ENCODE data around the gene AATF.

The AATF gene

DNA sequence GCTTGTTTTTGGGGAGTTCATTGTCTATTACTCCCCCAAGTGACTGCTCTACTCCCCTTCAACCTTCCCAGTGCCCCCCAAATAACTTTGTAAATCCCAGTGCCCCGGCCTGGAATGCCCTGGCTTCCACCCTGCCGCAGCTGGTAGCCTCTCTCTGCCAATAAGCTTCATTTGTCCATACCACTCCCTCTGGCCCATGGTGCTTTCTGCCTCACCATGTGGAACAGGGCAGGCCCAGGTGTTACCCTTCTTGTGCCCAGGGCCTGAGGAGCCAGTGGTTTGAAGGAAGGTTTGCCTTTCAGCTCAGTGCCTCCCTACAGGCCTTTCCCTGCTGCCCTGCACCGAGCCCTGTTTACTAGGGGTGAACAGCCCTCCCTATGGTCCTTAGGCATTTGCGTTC, 134.2 kb downstream of the AATF start:
- TF ChIP-seq SP1 (IDR thresholded peaks at IDR 0.05) (no peak), ZNF384 (IDR thresholded peaks at IDR 0.05) (no peak), ARNT (IDR thresholded peaks at IDR 0.05) (no peak), TARDBP (IDR thresholded peaks at IDR 0.05) (no peak)
- ChIA-PET CTCF (no interaction called here), POLR2A (no interaction called here)
- DNase-seq (ENCODE audit: extremely low spot score), result no peak

DNA sequence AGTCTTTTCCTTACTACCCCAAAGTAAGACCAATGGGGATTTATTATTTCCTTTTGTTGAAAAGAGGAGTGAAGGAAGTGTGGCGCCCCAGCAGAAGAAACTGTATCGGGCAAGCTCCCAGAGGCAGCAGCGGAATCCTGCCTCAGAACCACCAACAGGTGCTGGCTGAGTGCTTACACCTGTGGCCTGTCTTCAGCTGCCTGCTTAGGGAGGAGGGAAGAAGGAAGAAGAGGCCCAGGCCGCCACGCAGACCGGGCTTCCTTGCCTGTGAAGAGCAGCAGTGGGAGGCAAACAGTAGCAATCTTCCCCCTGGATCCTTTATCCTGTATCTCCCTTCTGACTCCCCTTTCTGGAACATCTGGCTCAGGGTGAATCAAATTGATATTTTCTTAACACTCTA, 134.7 kb downstream of the AATF start:
- ChIA-PET CTCF (no interaction called here), POLR2A (no interaction called here)

DNA sequence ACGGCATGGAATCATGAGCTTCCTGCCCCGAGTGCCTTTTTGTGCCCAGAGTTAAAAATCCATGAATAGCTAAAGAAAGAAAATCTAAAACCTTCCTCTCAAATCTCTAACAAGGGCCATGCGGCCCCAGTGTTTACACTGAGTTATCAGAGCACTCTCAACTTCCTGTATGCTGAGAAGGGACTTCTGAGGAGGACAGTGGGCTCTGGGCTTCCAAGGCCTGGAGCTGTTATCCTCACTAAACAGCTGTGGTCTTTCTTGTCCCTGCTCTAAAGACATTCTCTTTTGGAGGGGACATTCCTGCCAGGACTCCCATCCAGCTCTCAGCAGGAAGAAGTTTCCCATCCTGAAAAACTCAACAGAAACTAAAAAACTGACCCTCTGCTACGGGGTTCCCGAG, 135.6 kb downstream of the AATF start:
- CTCF ChIA-PET, result no interaction called here
- POLR2A ChIA-PET, result no interaction called here
- TF ChIP-seq ARNT (IDR thresholded peaks at IDR 0.05), result no peak
- no peak for TF ChIP-seq BHLHE40 (IDR thresholded peaks at IDR 0.05; ENCODE audit: borderline replicate concordance)
- TF ChIP-seq NFRKB (IDR thresholded peaks at IDR 0.05), result no peak
- no peak for TF ChIP-seq FOXM1 (IDR thresholded peaks at IDR 0.05; ENCODE audit: borderline replicate concordance)
- TF ChIP-seq LEF1 (IDR thresholded peaks at IDR 0.05; ENCODE audit: borderline replicate concordance), result no peak
- TF ChIP-seq ELF4 (IDR thresholded peaks at IDR 0.05), result no peak
- TF ChIP-seq SUZ12 (IDR thresholded peaks at IDR 0.05), result no peak
- TF ChIP-seq CTBP1 (IDR thresholded peaks at IDR 0.05; ENCODE audit: borderline replicate concordance), result no peak
- TF ChIP-seq ZNF384 (IDR thresholded peaks at IDR 0.05), result no peak
- TF ChIP-seq, protein P1, sequence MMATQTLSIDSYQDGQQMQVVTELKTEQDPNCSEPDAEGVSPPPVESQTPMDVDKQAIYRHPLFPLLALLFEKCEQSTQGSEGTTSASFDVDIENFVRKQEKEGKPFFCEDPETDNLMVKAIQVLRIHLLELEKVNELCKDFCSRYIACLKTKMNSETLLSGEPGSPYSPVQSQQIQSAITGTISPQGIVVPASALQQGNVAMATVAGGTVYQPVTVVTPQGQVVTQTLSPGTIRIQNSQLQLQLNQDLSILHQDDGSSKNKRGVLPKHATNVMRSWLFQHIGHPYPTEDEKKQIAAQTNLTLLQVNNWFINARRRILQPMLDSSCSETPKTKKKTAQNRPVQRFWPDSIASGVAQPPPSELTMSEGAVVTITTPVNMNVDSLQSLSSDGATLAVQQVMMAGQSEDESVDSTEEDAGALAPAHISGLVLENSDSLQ (IDR thresholded peaks at IDR 0.05), result no peak
- TF ChIP-seq FOXK2 (IDR thresholded peaks at IDR 0.05), result no peak
- TF ChIP-seq L3MBTL2 (conservative IDR thresholded peaks at IDR 0.05), result no peak
- no peak for TF ChIP-seq TARDBP (IDR thresholded peaks at IDR 0.05)
- no peak for TF ChIP-seq FOXA1 (IDR thresholded peaks at IDR 0.05)
- no peak for TF ChIP-seq HDGF (IDR thresholded peaks at IDR 0.05; ENCODE audit: borderline replicate concordance)
- TF ChIP-seq SP1 (IDR thresholded peaks at IDR 0.05), result no peak
- DNase-seq (ENCODE audit: extremely low spot score), result no peak

More for the DNA sequence above, 134.7 kb downstream of the AATF start:
- no peak for TF ChIP-seq ELF4 (IDR thresholded peaks at IDR 0.05)
- no peak for TF ChIP-seq TARDBP (IDR thresholded peaks at IDR 0.05)
- no peak for TF ChIP-seq HDGF (IDR thresholded peaks at IDR 0.05; ENCODE audit: borderline replicate concordance)
- TF ChIP-seq SUZ12 (IDR thresholded peaks at IDR 0.05), result no peak
- TF ChIP-seq, protein P1 (IDR thresholded peaks at IDR 0.05), result no peak
- TF ChIP-seq L3MBTL2 (conservative IDR thresholded peaks at IDR 0.05), result no peak
- no peak for TF ChIP-seq LEF1 (IDR thresholded peaks at IDR 0.05; ENCODE audit: borderline replicate concordance)
- TF ChIP-seq NFRKB (IDR thresholded peaks at IDR 0.05), result no peak
- TF ChIP-seq SP1 (IDR thresholded peaks at IDR 0.05), result no peak
- no peak for TF ChIP-seq CTBP1 (IDR thresholded peaks at IDR 0.05; ENCODE audit: borderline replicate concordance)
- no peak for TF ChIP-seq BHLHE40 (IDR thresholded peaks at IDR 0.05; ENCODE audit: borderline replicate concordance)
- no peak for TF ChIP-seq FOXA1 (IDR thresholded peaks at IDR 0.05)
- no peak for TF ChIP-seq FOXM1 (IDR thresholded peaks at IDR 0.05; ENCODE audit: borderline replicate concordance)
- TF ChIP-seq ARNT (IDR thresholded peaks at IDR 0.05), result no peak
- DNase-seq (ENCODE audit: extremely low spot score), result no peak

DNA sequence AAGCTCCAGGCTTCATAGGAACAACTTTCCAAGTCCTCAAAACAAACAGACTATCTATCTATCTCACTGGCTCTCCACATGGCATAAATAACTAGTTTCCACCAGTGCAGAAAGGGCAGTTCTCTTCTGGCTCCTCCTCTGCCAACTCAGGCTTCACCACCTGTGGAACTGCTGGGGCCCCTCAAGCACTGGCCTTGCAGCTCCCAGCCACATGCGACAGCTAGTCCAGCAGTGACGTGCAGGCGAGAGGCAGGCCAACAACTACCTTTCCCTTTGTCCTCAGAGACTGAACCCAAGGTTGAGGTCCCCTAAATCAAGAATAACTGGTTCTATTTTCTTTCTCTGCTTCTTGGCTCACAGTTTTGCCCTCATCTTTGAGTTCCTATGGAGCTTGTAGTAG, 137.6 kb downstream of the AATF start:
- no peak for DNase-seq (ENCODE audit: extremely low spot score)
- ChIA-PET POLR2A (no interaction called here), CTCF (no interaction called here)
- no peak for TF ChIP-seq SP1 (IDR thresholded peaks at IDR 0.05)
- TF ChIP-seq ARNT (IDR thresholded peaks at IDR 0.05), result no peak
- no peak for TF ChIP-seq ELF4 (IDR thresholded peaks at IDR 0.05)
- TF ChIP-seq TARDBP (IDR thresholded peaks at IDR 0.05), result no peak
- no peak for TF ChIP-seq BHLHE40 (IDR thresholded peaks at IDR 0.05; ENCODE audit: borderline replicate concordance)
- no peak for TF ChIP-seq LEF1 (IDR thresholded peaks at IDR 0.05; ENCODE audit: borderline replicate concordance)
- no peak for TF ChIP-seq FOXM1 (IDR thresholded peaks at IDR 0.05; ENCODE audit: borderline replicate concordance)
- no peak for TF ChIP-seq CTBP1 (IDR thresholded peaks at IDR 0.05; ENCODE audit: borderline replicate concordance)
- TF ChIP-seq ZNF384 (IDR thresholded peaks at IDR 0.05), result no peak
- no peak for TF ChIP-seq L3MBTL2 (conservative IDR thresholded peaks at IDR 0.05)
- no peak for TF ChIP-seq FOXA1 (IDR thresholded peaks at IDR 0.05)
- no peak for TF ChIP-seq SUZ12 (IDR thresholded peaks at IDR 0.05)
- no peak for TF ChIP-seq FOXK2 (IDR thresholded peaks at IDR 0.05)

DNA sequence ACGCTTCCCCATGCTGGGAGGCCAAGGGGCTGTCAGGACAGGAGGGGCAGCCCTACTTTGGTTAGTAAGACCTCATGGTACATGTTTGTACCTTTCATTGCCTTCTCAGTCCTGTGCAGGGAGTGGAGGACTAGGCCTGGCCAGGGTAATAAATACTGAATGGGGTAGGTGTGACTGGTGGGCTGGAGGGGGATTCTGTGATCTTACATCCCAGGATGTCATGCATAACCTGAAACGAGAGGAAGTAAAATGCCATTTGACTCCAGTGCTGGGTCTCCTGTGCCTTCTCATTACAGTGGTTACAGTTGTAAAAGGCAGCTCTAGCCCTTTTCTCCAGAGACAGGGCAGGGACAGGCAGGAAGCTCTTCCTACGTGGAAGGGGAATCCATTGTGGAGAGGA, 138.2 kb downstream of the AATF start:
- no peak for DNase-seq (ENCODE audit: extremely low spot score)
- CTCF ChIA-PET, result no interaction called here
- POLR2A ChIA-PET, result no interaction called here
- TF ChIP-seq ARNT (IDR thresholded peaks at IDR 0.05) (no peak), FOXA1 (IDR thresholded peaks at IDR 0.05) (no peak), LEF1 (IDR thresholded peaks at IDR 0.05; ENCODE audit: borderline replicate concordance) (no peak), SP1 (IDR thresholded peaks at IDR 0.05) (no peak), NFRKB (IDR thresholded peaks at IDR 0.05) (no peak), TARDBP (IDR thresholded peaks at IDR 0.05) (no peak)

DNA sequence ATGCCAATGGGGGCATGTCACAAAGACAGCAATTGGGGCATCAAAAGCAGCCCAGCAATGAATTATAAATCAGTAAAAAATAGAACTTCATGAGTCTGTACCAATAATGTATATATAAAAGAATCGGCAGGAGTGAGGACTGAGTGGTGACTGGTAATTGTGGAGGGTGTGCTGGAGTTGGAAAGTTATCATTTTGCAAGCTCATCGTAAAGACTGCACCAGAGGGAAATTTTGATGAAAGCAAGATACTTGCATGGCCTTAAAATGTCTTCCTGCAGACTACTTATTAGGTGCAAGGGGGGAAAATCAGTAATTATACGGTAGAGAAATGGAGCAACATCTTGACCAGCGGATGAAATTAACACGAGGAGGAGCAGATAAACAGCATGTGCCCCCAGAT, 138.9 kb downstream of the AATF start:
- CTCF ChIA-PET, result no interaction called here
- DNase-seq (ENCODE audit: extremely low spot score), result no peak
- POLR2A ChIA-PET, result no interaction called here
- TF ChIP-seq BHLHE40 (IDR thresholded peaks at IDR 0.05; ENCODE audit: borderline replicate concordance), result no peak
- TF ChIP-seq ARNT (IDR thresholded peaks at IDR 0.05), result no peak
- no peak for TF ChIP-seq FOXK2 (IDR thresholded peaks at IDR 0.05)
- TF ChIP-seq ZNF384 (IDR thresholded peaks at IDR 0.05), result no peak
- no peak for TF ChIP-seq SUZ12 (IDR thresholded peaks at IDR 0.05)
- TF ChIP-seq CTBP1 (IDR thresholded peaks at IDR 0.05; ENCODE audit: borderline replicate concordance), result no peak
- TF ChIP-seq FOXA1 (IDR thresholded peaks at IDR 0.05), result no peak
- no peak for TF ChIP-seq ELF4 (IDR thresholded peaks at IDR 0.05)
- no peak for TF ChIP-seq HDGF (IDR thresholded peaks at IDR 0.05; ENCODE audit: borderline replicate concordance)
- no peak for TF ChIP-seq SP1 (IDR thresholded peaks at IDR 0.05)
- TF ChIP-seq, protein P1 (IDR thresholded peaks at IDR 0.05), result no peak
- no peak for TF ChIP-seq TARDBP (IDR thresholded peaks at IDR 0.05)
